ENCODE data around the gene PTPRN2.

DNA sequence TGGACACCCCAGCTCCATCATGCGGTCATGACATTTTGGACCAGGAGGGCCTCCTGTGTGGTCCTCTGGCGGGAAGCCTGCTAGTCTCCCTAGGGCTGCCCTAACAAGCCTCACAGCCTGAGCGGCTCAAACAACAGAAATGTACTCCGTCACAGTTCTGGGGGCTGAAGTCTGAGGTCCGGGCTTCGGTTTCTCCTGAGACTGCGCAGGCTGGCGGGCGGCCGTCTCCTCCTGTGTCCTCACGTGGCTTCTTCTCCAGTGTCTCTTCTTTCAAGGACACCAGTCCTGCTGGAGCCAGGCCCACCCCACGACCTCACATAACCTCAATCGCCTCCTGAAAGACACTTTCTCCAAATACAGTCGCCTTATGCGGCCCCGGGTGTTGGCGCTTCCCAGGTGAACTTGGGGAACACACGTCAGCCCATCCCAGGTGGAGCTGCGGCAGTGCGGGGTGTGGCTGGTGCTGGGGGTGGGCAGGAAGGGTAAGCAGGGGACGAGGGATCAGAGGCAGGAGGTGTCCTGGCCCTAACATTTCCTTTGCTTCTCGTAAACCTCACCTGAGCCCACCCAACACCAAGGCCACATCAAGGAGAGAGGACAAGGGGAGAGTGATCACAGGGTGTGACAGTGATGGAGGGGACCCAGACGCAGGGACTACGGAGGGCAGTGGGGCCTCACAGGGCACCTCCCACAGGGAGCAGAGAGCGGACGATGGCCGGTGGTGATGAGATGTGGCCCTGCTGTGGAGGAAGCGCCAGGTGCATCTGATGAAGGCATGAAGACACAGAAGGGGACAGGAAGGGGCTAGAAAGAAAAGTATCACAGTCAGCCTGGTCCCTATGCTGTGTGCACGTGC, 580.6 kb downstream of the PTPRN2 start:
- TF ChIP-seq EZH2 (IDR thresholded peaks at IDR 0.05) = no peak
- TF ChIP-seq, protein P1, sequence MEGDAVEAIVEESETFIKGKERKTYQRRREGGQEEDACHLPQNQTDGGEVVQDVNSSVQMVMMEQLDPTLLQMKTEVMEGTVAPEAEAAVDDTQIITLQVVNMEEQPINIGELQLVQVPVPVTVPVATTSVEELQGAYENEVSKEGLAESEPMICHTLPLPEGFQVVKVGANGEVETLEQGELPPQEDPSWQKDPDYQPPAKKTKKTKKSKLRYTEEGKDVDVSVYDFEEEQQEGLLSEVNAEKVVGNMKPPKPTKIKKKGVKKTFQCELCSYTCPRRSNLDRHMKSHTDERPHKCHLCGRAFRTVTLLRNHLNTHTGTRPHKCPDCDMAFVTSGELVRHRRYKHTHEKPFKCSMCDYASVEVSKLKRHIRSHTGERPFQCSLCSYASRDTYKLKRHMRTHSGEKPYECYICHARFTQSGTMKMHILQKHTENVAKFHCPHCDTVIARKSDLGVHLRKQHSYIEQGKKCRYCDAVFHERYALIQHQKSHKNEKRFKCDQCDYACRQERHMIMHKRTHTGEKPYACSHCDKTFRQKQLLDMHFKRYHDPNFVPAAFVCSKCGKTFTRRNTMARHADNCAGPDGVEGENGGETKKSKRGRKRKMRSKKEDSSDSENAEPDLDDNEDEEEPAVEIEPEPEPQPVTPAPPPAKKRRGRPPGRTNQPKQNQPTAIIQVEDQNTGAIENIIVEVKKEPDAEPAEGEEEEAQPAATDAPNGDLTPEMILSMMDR (IDR thresholded peaks at IDR 0.05 in 2 of 3, conservative IDR thresholded peaks at IDR 0.05 in 1 of 3; ENCODE audit: borderline replicate concordance in 1 of 3, insufficient read depth in 1 of 3, low read depth in 2 of 3, low read length in 2 of 3) = no peak
- TF ChIP-seq POLR2A (IDR thresholded peaks at IDR 0.05; ENCODE audit: borderline replicate concordance, extremely low read depth, insufficient read depth, insufficient read length) = no peak
- no peak for TF ChIP-seq SRF (IDR thresholded peaks at IDR 0.05; ENCODE audit: low read depth)
- TF ChIP-seq, protein P2, sequence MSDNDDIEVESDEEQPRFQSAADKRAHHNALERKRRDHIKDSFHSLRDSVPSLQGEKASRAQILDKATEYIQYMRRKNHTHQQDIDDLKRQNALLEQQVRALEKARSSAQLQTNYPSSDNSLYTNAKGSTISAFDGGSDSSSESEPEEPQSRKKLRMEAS (IDR thresholded peaks at IDR 0.05) = no peak
- no peak for TF ChIP-seq SIN3A (IDR thresholded peaks at IDR 0.05; ENCODE audit: low read depth)
- TF ChIP-seq CEBPB (IDR thresholded peaks at IDR 0.05; ENCODE audit: low read depth) = no peak
- no peak for TF ChIP-seq POLR2AphosphoS5 (IDR thresholded peaks at IDR 0.05; ENCODE audit: low read depth, low read length)
- TF ChIP-seq JUND (IDR thresholded peaks at IDR 0.05) = no peak
- TF ChIP-seq EGR1 (IDR thresholded peaks at IDR 0.05; ENCODE audit: low read depth) = no peak
